GM12891 (cell line): ENCODE data around the gene PFN2.

Experiments used
- POLR2AphosphoS5 ChIP-seq: IDR thresholded peaks from 2 replicates; pipeline ENCODE4 v1.6.1; 2011; ENCODE audit warnings: low read depth, low read length, control low read depth
- SPI1 ChIP-seq: IDR thresholded peaks from 2 replicates; pipeline ENCODE4 v1.6.1; 2011; ENCODE audit warnings: low read depth, low read length, control low read depth
- TAF1 ChIP-seq: IDR thresholded peaks from 2 replicates; pipeline ENCODE4 v1.6.1; 2011; ENCODE audit warnings: low read depth, low read length, control low read depth

DNA sequence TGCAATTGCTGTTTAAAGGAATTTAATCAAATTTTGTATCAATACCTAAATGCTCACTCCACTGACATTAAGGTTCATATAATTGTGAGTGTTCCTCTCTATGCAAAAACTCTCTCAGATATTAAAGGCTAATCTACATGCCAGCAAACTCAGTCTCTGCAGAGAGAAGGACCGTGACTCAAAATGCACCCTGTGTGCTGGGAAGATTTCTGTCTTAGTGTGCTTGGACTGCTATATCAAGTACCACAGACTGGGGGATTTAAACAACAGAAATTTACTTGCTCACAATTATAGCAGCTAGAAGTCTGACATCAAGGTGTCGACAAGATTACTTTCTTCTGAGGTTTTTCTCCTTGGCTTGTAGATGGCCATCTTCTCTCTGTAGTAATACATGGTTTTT lies 18.6 kb upstream of the PFN2 start:
- TF ChIP-seq TAF1 (no peak), SPI1 (no peak), POLR2AphosphoS5 (no peak)
